Measurements from ENCODE around the gene TRIO.

The TRIO gene

GRCh38 chr5:14503681-14504331 lies 360.7 kb downstream of the TRIO start:
- DNase-seq = no peak

DNA sequence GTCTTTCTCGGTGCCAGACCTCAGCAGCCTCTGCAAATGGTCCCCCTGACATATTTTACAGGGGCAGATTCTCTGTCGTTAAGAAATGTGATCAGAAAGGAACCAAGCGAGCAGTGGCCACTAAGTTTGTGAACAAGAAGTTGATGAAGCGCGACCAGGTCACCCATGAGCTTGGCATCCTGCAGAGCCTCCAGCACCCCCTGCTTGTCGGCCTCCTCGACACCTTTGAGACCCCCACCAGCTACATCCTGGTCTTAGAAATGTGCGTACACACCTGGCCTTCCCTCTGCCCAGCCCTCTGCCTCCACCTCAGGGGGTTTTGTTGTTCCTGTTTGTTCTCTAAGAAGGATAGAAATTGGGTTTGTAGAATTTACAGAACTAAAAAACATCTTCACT lies 361.2 kb downstream of the TRIO start:
- no peak for DNase-seq

DNA sequence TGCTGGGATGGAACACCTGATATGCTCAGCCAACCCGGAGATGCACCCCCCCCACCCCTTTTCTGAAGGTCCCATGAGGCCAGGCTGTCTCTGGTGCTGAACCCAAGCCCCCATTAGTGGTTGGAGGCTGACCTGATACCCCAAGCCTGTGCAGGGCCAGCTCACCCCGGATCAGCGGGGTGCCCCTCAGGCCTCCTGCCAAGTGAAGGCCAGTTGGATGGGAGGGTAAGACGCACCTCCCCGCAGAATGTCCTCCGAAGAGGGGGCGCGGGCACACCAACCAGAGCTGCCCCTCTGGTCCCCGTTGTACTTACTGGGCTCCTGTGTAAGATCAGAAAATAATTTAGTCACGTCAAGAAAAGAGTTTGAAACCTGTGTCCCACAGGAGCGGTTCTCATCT lies 361.7 kb downstream of the TRIO start:
- DNase-seq = no peak

- DNase-seq = no peak
These were observed 362.4 kb downstream of the TRIO start for GRCh38 chr5:14505310-14506139.

- no peak for DNase-seq
These were observed 363.0 kb downstream of the TRIO start for GRCh38 chr5:14506140-14506538.

DNA sequence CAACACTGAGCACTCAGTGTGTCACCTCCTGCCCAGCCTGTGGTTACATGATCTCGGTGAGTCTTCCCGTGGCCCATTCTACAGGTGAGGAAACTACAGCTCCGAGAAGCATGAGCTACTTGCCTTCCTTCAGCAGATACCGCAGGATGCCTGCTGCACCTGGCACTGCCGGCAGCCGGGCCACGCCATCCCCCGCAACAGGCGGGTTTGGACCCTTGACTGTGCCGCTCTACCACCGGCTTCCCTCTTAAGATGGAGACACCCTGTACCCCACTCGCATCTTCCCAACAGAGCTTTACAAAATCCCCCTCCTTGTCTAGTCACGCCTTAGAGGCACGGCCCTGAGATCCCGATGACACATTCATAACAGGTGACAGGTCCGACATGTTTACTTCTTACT lies 363.5 kb downstream of the TRIO start:
- DNase-seq = no peak

DNA sequence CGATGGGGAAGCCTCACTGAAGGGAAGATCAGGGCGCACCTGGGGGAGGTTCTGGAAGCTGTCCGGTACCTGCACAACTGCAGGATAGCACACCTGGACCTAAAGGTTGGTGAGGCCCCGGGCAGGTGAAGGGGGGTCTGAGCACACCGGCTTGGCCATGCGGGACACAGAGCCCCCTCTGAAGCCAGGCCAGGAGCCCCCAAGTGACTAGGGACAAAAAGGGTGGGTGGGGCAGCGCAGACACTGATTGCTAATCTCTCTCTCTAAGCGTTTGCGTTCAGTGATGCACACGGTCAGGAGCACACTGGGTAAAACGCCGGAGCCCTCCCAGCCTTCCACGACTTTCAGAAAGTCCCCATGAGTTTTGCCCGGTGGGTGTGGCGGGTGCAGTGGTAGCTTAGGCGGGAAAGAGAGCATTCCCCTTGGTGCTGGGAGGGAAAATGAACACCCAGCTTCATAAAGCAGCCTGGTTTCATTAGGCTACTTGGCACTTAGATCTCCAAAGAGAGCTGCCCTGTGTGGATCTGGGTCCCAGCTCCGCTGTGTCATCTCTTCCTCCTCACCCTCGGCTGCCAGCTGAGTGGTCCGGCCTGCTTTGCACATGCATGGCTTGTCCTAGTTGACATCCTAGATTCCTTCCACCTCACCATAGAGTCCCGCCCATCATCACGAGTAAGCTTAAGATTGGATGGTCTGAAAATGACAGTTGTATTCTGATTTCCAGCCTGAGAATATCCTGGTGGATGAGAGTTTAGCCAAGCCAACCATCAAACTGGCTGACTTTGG lies 364.2 kb downstream of the TRIO start:
- DNase-seq = no peak

DNA sequence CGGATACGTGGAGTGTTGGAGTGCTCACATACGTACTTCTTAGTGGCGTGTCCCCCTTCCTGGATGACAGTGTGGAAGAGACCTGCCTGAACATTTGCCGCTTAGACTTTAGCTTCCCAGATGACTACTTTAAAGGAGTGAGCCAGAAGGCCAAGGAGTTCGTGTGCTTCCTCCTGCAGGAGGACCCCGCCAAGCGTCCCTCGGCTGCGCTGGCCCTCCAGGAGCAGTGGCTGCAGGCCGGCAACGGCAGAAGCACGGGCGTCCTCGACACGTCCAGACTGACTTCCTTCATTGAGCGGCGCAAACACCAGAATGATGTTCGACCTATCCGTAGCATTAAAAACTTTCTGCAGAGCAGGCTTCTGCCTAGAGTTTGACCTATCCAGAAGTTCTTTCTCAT lies 364.9 kb downstream of the TRIO start:
- no peak for DNase-seq

GRCh38 chr5:14509556-14509955 lies 366.4 kb downstream of the TRIO start:
- DNase-seq = no peak

DNA sequence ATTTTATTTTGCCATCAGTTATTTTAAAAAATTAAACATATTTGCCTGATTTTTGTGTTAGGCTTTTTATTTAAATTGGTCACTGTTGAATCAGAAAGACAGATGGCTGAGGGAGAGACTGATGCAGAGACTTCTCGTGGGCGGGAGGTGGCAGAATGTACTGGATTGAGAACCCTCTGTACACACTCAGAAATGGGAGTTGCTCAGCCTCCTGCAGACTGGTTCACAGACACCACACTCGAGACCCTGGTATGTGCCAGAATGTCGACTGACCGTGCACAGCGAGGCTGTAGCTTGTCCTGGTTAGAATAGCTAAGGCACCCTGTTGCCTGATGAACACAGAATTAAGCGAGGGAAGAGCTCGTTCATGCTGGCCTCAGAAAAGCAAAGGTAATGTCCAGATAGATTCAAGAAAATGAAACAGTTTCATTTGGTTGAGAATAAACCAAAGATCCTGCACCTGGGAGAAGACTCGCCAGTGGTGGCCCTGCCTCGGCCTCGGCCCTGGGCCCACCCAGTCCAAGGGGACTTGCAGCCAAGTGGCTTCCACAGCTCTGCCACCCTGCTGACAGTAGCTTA lies 367.1 kb downstream of the TRIO start:
- DNase-seq = no peak

- no peak for DNase-seq
These were observed 367.7 kb downstream of the TRIO start for GRCh38 chr5:14510880-14511279.

DNA sequence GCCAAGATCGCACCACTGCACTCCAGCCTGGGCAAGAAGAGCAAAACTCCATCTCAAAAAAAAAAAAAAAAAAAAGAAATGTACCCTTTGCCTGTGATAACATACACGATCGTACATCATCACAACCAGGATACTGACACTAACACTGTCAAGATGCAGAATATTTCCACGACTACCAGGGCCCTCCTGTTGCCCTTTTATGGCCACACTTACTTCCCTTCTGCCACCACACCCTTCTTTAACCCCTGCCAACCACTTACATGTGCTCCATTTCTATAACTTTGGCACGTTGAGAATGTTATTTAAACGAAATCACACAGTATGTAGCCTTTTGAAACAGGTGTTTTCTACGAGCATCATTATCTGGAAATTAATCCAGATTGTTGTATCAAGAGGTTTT lies 369.4 kb downstream of the TRIO start:
- no peak for DNase-seq

- no peak for DNase-seq
These were observed 370.1 kb downstream of the TRIO start for GRCh38 chr5:14513266-14513665.

DNA sequence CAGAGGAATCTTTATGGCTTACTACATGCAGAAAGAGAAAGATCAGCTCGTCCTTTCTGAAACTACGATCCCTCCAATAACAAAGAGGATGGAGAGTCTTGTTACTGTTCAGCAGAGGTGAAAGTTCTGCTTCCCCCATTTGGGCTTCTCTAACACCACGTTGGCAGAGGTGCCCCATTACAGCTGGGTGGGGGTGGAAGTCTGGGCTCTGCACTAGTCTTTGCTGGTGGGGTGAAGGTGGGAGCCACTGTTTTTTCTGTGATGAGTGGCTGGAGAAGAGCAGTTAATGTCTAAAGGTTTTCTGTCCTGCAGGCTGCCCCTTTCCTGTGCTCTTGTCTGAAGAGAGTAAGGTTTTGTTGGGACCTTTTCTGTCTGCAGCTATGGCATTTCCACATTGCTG lies 373.8 kb downstream of the TRIO start:
- DNase-seq = no peak

GRCh38 chr5:14518638-14519037 lies 375.5 kb downstream of the TRIO start:
- DNase-seq = no peak

DNA sequence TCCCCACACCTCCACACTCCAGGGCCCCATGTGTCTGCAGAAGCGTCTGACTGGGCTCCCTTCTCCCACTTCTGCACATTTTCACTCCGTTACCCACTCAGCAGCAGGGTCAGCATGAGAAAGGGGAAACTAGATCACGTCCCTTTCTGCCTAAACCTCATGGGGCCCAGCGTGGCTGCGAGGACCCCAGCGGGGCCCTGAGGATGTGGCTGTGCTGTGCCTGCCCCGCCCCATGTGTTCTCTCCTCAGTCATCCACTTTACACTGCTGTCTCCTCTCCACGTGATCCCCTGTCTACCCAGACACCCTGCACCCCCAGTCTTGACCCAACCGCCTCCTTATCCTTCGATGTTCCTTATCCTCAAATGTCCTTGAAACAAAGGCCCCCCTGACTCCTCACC lies 378.6 kb downstream of the TRIO start:
- no peak for DNase-seq

DNA sequence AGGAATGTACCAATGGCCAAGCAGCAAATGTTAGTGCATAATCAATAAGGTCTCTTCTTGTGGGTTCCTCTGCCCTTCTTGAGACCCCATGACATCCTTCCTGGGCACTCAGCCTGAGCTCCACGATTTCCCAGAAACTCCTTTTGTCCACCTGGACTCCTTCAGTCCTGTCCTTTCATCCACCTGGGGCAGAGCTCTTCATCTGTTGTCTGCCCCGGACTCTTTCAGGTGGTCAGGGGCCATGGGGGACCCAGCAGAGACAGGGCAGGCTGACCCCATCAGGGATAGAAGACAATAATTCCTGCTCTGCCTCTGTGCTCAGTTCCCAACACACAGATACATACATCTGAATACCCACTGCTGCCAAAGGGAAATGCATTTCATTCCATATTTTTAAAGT lies 379.6 kb downstream of the TRIO start:
- no peak for DNase-seq

DNA sequence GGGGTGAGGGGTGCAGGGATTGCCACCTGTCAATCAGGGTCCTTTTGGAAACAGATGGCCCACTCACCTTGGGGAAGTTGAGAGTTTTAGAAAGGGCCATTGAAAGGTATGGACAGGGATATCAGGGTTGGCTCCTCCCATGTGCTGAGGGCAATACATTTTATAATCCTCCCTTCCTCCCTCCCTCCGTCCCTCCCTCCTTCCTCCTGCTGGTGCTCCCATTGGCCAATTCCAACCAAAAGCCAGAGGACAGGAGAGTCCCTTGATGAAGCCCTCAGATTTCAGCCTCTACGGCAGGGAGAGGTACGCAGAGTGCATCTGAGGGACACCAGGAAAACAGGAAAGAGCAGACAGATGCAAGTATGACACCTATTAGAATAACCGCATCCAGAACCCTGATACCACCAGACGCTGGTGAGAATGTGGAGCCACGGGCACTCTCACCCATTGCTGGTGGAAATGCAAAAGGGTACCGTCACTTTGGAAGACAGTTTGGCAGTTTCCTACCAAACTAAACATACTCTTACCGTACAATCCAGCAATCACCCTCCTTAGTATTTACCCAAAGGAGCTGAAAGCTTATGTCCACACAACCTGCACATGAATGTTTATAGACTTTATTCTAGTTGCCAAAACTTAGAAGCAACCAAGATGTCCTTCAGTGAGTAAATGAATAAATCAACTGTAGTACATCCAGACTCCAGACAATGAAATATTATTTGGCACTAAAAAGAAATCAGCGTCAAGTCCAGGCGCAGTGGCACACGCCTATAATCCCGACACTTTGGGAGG lies 380.3 kb downstream of the TRIO start:
- no peak for DNase-seq

DNA sequence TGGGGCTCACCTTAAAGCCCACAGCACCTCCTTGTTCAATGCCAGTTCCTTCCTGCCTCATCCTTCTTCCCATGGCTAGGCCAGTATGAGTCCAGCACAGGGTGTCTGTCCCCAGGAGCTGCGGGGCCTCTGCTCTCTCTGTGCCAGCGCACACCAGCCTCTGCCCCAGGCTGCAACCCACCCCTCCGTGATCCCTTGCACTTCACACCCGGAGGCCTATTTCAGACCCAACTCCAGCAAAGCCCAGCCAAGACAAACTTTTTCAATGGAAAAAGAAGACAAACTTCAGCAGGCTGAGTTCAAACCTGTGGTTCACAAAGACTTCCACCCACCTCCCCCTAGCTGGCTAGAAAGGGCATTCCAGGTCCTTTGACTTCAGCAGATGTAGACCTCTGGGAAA lies 382.3 kb downstream of the TRIO start:
- DNase-seq = no peak

DNA sequence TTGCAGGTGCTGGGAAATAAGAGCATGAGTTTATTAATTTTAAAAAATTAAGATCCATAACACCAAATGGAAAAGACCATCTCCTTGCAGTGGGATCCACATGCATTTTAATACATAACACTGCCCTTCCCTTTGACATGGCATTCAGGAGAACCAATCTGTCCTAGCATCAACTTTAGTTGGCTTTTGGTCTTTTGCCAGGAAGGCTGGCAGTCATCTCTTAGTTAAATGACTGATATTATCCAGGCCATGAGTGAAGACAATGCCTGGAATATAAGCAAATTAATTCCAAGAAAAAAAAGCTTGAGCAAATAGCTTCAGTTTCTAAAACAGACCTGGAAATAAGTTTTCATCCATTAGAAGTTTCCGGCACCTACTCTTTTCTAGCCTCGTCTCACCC lies 383.4 kb downstream of the TRIO start:
- DNase-seq = no peak

- no peak for DNase-seq
These were observed 385.0 kb downstream of the TRIO start for GRCh38 chr5:14528115-14528514.

GRCh38 chr5:14528926-14529325 lies 385.8 kb downstream of the TRIO start:
- no peak for DNase-seq

GRCh38 chr5:14531668-14532067 lies 388.5 kb downstream of the TRIO start:
- no peak for DNase-seq

Data from activated CD4-positive, alpha-beta T cell treated with anti-CD3 and anti-CD28 coated beads for 4 hours (primary cell).